IMR-90 (cell line): Measurements from ENCODE around the gene WNK3.

Experiments used
- CEBPB ChIP-seq: IDR thresholded peaks from 2 replicates; pipeline ENCODE4 v1.6.1; 2012; ENCODE audit warnings: low read depth, low read length, improper control_type of control experiment
- CTCF ChIP-seq: conservative IDR thresholded peaks from 2 replicates; pipeline ENCODE4 v1.5.1; 2012; ENCODE audit warnings: mild to moderate bottlenecking, low read depth, low read length, improper control_type of control experiment
- ELK1 ChIP-seq: fragments of 150-350 bp; IDR thresholded peaks from 2 replicates; pipeline ENCODE4 v1.6.1; 2016; ENCODE audit warnings: low read depth, mild to moderate bottlenecking, low read length, moderate library complexity, borderline replicate concordance
- FOS ChIP-seq: fragments of 150-350 bp; IDR thresholded peaks from 2 replicates; pipeline ENCODE4 v1.6.1; 2016; ENCODE audit warnings: low read depth, low read length
- MAFK ChIP-seq: IDR thresholded peaks from 2 replicates; pipeline ENCODE4 v1.6.1; 2012; ENCODE audit warnings: low read depth, low read length, improper control_type of control experiment
- MXI1 ChIP-seq: IDR thresholded peaks from 2 replicates; pipeline ENCODE4 v1.6.1; 2012; ENCODE audit warnings: low read depth, mild to moderate bottlenecking, low read length, moderate library complexity, borderline replicate concordance
- POLR2A ChIP-seq: IDR thresholded peaks from 2 replicates; pipeline ENCODE4 v1.6.1; 2012; ENCODE audit warnings: mild to moderate bottlenecking, low read depth, low read length
- RAD21 ChIP-seq: IDR thresholded peaks from 2 replicates; pipeline ENCODE4 v1.6.1; 2012; ENCODE audit warnings: low read length, improper control_type of control experiment
- RCOR1 ChIP-seq: IDR thresholded peaks from 2 replicates; pipeline ENCODE4 v1.6.1; 2012; ENCODE audit warnings: mild to moderate bottlenecking, low read length, improper control_type of control experiment; ENCODE audit not compliant: insufficient replicate concordance
- SMC3 ChIP-seq: fragments of 150-350 bp; IDR thresholded peaks from 2 replicates; pipeline ENCODE4 v1.6.1; 2016; ENCODE audit warnings: low read depth, mild to moderate bottlenecking, antibody characterized with exemption, low read length, moderate library complexity
- USF2 ChIP-seq: fragments of 150-350 bp; IDR thresholded peaks from 2 replicates; pipeline ENCODE4 v1.6.1; 2017; ENCODE audit warnings: mild to moderate bottlenecking, antibody characterized with exemption, low read length, low read depth

GRCh38 chrX:54306379-54306778 is 51.5 kb downstream of the WNK3 start:
- no peak for TF ChIP-seq CTCF
- TF ChIP-seq USF2: no peak
- no peak for TF ChIP-seq POLR2A
- TF ChIP-seq ELK1: no peak
- TF ChIP-seq SMC3: no peak
- TF ChIP-seq MAFK: no peak
- no peak for TF ChIP-seq RAD21
- no peak for TF ChIP-seq CEBPB
- TF ChIP-seq RCOR1: no peak
- no peak for TF ChIP-seq FOS
- no peak for TF ChIP-seq MXI1
